Adrenal gland (tissue), 5 donors: ENCODE results near the gene FIS1.

Experiments used
- CTCF ChIP-seq, 6 experiments: fragments of 450-650 bp in 4 of 6; fragments of 200-600 bp in 2 of 6; sonication (generic) in 1 of 6; IDR thresholded peaks; 1 replicate in 5 of 6; 2 replicates in 1 of 6; pipeline versions ENCODE4 v1.5.1 to v1.8.0; 2016 to 2021; ENCODE audit warnings: antibody characterized with exemption in 6 of 6, mild to moderate bottlenecking in 2 of 6, moderate library complexity in 1 of 6
- POLR2A ChIP-seq, 2 donors: fragments of 450-650 bp; IDR thresholded peaks; one replicate each; pipeline ENCODE4 v1.6.1; 2017; ENCODE audit warnings: antibody characterized with exemption in 2 of 2, mild to moderate bottlenecking in 2 of 2, moderate library complexity in 1 of 2
- donor health status: DM: no; HTN: no; CAD: no.

- no peak for TF ChIP-seq CTCF (IDR thresholded peaks at IDR 0.05)
- no peak for TF ChIP-seq POLR2A (IDR thresholded peaks at IDR 0.05)
These were observed 49.0 kb downstream of the FIS1 start for GRCh38 chr7:101195884-101196283.
